Stimulated activated CD4-positive, alpha-beta T cell treated with anti-CD3 and anti-CD28 coated beads, Interleukin-15, amount 100 ng/mL, for 1 hour (primary cell): ENCODE results near the gene MS4A6E.
"Not testable (repeated sequence)": the region's sequence is repeated elsewhere in the genome, so short reads cannot be mapped to it uniquely, and the experiment has no call there.

Experiments used
- DNase-seq, 2 donors: peaks; one replicate each; pipeline ENCODE4 v3.0.0-alpha.2; 2020; ENCODE audit warnings: low read depth in 1 of 2, low spot score in 1 of 2

Gene MS4A6E

GRCh38 chr11:60326955-60327354 lies at the start of gene MS4A6E:
MS4A6E (plus strand) TSS chr11:60327255; CDS start chr11:60334896, 7,641 bp downstream.
- DNase-seq: no peak

- no peak for DNase-seq
These were observed 46.6 kb upstream of the MS4A6E start, which contains the start of gene MS4A4A for GRCh38 chr11:60280412-60280811. MS4A4A (plus strand) TSS chr11:60280666; CDS start chr11:60280676, 10 bp downstream.

- no peak for DNase-seq
These were observed 45.6 kb upstream of the MS4A6E start for GRCh38 chr11:60281485-60281884.

GRCh38 chr11:60282286-60282685 lies 44.8 kb upstream of the MS4A6E start:
- DNase-seq: no peak

GRCh38 chr11:60285411-60286126 lies 41.5 kb upstream of the MS4A6E start:
- DNase-seq: not testable (repeated sequence)

GRCh38 chr11:60288531-60288930 lies 38.5 kb upstream of the MS4A6E start:
- DNase-seq: no peak

GRCh38 chr11:60292145-60292544 lies 34.9 kb upstream of the MS4A6E start:
- DNase-seq: no peak

GRCh38 chr11:60301178-60301577 lies 25.9 kb upstream of the MS4A6E start:
- no peak for DNase-seq

GRCh38 chr11:60301884-60302283 lies 25.2 kb upstream of the MS4A6E start:
- not testable (repeated sequence) for DNase-seq

- DNase-seq: no peak
These were observed 23.4 kb upstream of the MS4A6E start for GRCh38 chr11:60303661-60304060.

- DNase-seq: no peak
These were observed 21.0 kb upstream of the MS4A6E start for GRCh38 chr11:60305906-60306619.

GRCh38 chr11:60307507-60308195 lies 19.4 kb upstream of the MS4A6E start:
- no peak for DNase-seq

- DNase-seq: no peak
These were observed 16.6 kb upstream of the MS4A6E start for GRCh38 chr11:60310407-60310998.

- DNase-seq: no peak
These were observed 12.3 kb upstream of the MS4A6E start for GRCh38 chr11:60314635-60315321.

GRCh38 chr11:60315871-60316270 lies 11.2 kb upstream of the MS4A6E start:
- no peak for DNase-seq

- DNase-seq: no peak
These were observed 10.7 kb upstream of the MS4A6E start for GRCh38 chr11:60316317-60316716.

GRCh38 chr11:60318726-60319125 lies 8.3 kb upstream of the MS4A6E start:
- DNase-seq: no peak

- DNase-seq: no peak
These were observed 6.0 kb upstream of the MS4A6E start for GRCh38 chr11:60321051-60321450.

- DNase-seq: no peak
These were observed 1.4 kb downstream of the MS4A6E start for GRCh38 chr11:60328460-60328859.

- no peak for DNase-seq
These were observed 5.8 kb downstream of the MS4A6E start for GRCh38 chr11:60332846-60333245.
